Thyroid gland (tissue), 4 donors: ENCODE measurements around the gene TIMM17B. TPM values are rescaled to one million over a fixed set of nuclear protein-coding genes. Genes with fewer than 3 reads are reported as not detected.

Experiments
- DNase-seq, 2 donors: peaks; one replicate each; pipeline ENCODE4 v3.0.0-alpha.2; 2019
- H3K27ac ChIP-seq, 3 donors: fragments of 200-600 bp; sonication (generic); 1 replicate in 2 of 3; 2 replicates in 1 of 3; pipeline ENCODE4 v1.5.1; 2016 to 2019; ENCODE audit warnings: mild to moderate bottlenecking in 1 of 3, moderate library complexity in 1 of 3
- H3K27me3 ChIP-seq: fragments of 200-600 bp; sonication (generic); one replicate; pipeline ENCODE4 v1.5.1; 2019
- H3K36me3 ChIP-seq, 2 donors: fragments of 200-600 bp; sonication (generic); one replicate each; pipeline ENCODE4 v1.5.1; 2016 to 2019
- H3K4me1 ChIP-seq, 2 donors: fragments of 200-600 bp; sonication (generic); one replicate each; pipeline ENCODE4 v1.5.1; 2017 to 2019
- H3K4me3 ChIP-seq, 3 donors: fragments of 200-600 bp; sonication (generic); replicated peaks in 1 of 3; 1 replicate in 2 of 3; 2 replicates in 1 of 3; pipeline ENCODE4 v1.5.1; 2016; ENCODE audit warnings: mild to moderate bottlenecking in 1 of 3
- H3K9me3 ChIP-seq: fragments of 200-600 bp; sonication (generic); one replicate; pipeline ENCODE4 v1.5.1; 2017
- POLR2A ChIP-seq, 2 donors: fragments of 450-650 bp; IDR thresholded peaks; one replicate each; pipeline ENCODE4 v1.6.1; 2017; ENCODE audit warnings: antibody characterized with exemption in 2 of 2, mild to moderate bottlenecking in 2 of 2, moderate library complexity in 1 of 2
- WGBS, 2 donors: methylation state at CpG; one replicate each; pipeline ENCODE4 v1.1.5; 2017; 5-methylcytosine and 5-hydroxymethylcytosine counted together
- intact Hi-C: fragments of 100-400 bp; cut with DNase I; formaldehyde crosslinking; loops from one replicate; pipeline ENCODE4 v1.15.1; 2023
- total RNA-seq, 4 donors: library from RNA; depleted of rRNA; stranded (reverse); fragments of >200 nt; gene quantifications; one replicate each; pipeline ENCODE4 v1.2.3, GENCODE V29; 2016
- TF ChIP-seq, protein P1 (sequence below), 6 experiments: fragments of 200-600 bp in 3 of 6; fragments of 450-650 bp in 3 of 6; sonication (generic) in 3 of 6; IDR thresholded peaks; one replicate each; pipeline ENCODE4 v1.5.1; 2016 to 2019; ENCODE audit warnings: antibody characterized with exemption in 6 of 6, mild to moderate bottlenecking in 2 of 6, inconsistent platforms in 1 of 6, moderate library complexity in 1 of 6

Gene TIMM17B
- total RNA-seq, 4 donors from 2014 or later: 34.3 to 53.1 (median 41.2) TPM

DNA sequence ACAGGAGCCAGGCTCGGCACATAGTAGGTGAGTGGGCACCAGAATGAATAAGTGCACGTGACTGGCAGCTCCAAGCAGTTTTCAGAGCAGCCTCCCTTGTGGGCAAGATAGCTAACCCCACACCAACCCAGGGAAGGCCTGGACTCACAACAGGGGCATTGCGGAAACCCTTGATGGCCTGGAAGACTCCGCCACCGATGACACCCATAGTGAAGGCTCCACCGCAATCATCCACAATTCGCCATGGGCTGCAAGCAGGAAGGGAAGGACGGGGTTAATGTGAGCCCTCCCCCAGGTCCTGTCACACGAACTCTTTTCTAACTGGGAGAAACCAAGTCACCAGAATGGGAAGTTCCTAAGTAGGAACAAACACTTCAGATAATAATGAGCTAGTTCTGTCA, 957 bp downstream of the TIMM17B start:
- peak overlapping the region; percentile 87 to 94 (median 90) for H3K27ac ChIP-seq
- H3K4me3 ChIP-seq: peak overlapping the region in 1 of 3 donors; percentile 44
- 9 to 34% methylated on average over 3 to 6 of the region's 9 CpGs for WGBS, 2 donors
- no peaks in the 10 kb centered on the region for H3K9me3 ChIP-seq
- no peaks in the 10 kb centered on the region for H3K36me3 ChIP-seq
- TF ChIP-seq, protein P1, sequence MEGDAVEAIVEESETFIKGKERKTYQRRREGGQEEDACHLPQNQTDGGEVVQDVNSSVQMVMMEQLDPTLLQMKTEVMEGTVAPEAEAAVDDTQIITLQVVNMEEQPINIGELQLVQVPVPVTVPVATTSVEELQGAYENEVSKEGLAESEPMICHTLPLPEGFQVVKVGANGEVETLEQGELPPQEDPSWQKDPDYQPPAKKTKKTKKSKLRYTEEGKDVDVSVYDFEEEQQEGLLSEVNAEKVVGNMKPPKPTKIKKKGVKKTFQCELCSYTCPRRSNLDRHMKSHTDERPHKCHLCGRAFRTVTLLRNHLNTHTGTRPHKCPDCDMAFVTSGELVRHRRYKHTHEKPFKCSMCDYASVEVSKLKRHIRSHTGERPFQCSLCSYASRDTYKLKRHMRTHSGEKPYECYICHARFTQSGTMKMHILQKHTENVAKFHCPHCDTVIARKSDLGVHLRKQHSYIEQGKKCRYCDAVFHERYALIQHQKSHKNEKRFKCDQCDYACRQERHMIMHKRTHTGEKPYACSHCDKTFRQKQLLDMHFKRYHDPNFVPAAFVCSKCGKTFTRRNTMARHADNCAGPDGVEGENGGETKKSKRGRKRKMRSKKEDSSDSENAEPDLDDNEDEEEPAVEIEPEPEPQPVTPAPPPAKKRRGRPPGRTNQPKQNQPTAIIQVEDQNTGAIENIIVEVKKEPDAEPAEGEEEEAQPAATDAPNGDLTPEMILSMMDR (IDR thresholded peaks at IDR 0.05): no peak
- TF ChIP-seq POLR2A (IDR thresholded peaks at IDR 0.05): no peak
- no peaks in the 10 kb centered on the region for H3K27me3 ChIP-seq
- intact Hi-C loops: no loop called here
- no peak for DNase-seq
- peaks cover 7 to 9% of the 10 kb centered on the region in 2 donors for H3K4me1 ChIP-seq

DNA sequence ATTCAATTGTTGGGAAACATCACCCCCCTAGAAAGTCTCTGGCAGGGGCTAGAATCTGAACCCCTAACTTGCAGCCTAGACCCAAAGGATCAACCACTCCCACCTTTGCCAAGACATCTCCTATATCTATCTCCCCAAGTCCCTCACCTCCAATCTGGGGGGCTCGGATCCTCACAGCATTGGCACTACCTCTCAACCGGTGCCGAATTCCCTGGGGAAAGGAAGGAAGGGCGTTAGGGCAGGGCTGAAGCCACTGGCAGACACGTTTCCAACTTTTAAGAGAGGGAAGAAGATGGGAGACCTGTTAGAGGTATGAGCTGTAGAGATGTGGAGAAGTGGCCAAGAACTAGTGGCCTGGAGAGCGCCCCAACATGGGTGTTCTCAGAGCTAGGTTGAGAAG, 2.7 kb downstream of the TIMM17B start:
- Histone ChIP-seq H3K27ac (no peak overlapping the region), H3K27me3 (no peaks in the 10 kb centered on the region), H3K4me3 (no peak overlapping the region), H3K36me3 (no peaks in the 10 kb centered on the region), H3K9me3 (no peaks in the 10 kb centered on the region), H3K4me1 (peaks cover 7 to 9% of the 10 kb centered on the region in 2 donors)
- DNase-seq: no peak
- intact Hi-C loops: no loop called here
- WGBS, 2 donors: 85 to 93% methylated on average over 6 of the region's 6 CpGs
- no peak for TF ChIP-seq POLR2A (IDR thresholded peaks at IDR 0.05)
- TF ChIP-seq, protein P1 (IDR thresholded peaks at IDR 0.05): no peak

DNA sequence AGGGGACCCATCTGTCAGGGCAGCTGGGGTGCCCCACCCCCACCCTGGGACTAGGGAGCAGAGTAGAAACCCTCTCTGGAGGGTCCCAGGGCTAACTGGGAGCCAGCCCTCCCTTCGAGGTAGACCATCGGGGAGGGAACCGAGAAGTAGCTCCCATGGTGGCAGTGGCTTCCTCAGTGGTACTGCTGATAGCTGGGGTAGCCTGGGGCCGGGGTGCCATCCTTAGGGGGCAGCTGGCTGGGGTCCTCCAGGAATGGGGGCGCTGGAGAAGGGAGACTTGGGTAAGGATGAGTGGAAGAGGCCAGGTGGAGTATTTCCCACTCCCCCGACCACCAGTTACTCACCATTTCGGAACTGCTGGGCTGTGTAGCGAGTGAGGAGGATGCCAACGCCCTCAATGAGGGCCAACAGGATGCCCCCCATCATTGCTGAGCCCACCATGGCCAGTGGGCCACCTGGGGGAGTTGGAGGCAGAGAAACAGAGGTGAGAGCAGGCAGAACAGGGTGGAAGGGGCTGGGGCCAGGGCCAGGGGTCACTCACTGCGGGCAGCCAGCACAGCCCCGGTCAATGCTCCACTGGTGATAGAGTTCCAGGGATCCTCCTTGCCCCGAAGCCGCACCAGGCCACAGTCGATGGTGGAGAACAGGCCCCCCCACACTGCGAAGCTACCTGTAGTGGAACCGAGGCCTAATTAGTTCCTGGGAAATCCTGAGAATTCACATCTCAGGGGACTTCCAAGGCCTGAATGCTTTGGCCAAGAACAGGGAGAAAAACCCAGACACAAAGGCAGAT, 3.8 kb downstream of the TIMM17B start:
- DNase-seq: no peak
- no peaks in the 10 kb centered on the region for H3K9me3 ChIP-seq
- H3K4me1 ChIP-seq: peaks cover 7 to 9% of the 10 kb centered on the region in 2 donors
- H3K36me3 ChIP-seq: no peaks in the 10 kb centered on the region
- H3K4me3 ChIP-seq: no peak overlapping the region
- H3K27me3 ChIP-seq: no peaks in the 10 kb centered on the region
- no peak for TF ChIP-seq POLR2A (IDR thresholded peaks at IDR 0.05)
- TF ChIP-seq, protein P1 (IDR thresholded peaks at IDR 0.05): no peak
- H3K27ac ChIP-seq: no peak overlapping the region
- 91 to 92% methylated on average over 6 to 12 of the region's 16 CpGs for WGBS, 2 donors
- intact Hi-C loops: no loop called here

DNA sequence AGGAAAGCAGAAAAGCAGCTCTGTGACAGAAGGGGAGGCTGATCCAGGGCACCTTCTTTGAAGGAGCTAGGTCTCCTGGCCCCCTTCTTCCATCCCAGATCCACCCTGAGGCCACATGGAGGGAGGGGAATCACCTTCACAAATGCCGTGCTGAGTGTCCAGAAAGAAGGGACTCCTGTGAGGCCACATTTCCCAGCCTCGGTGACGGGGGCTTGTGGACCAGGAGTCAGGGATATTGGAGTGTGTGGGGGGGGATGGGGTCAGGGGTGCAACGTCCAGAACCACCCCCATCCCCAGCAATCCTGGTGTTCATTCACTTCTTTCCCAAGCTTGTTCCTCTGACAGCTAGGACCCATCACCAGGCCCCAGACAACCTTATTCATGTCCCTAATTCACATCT, 4.7 kb downstream of the TIMM17B start:
- Histone ChIP-seq H3K9me3 (no peaks in the 10 kb centered on the region), H3K27me3 (no peaks in the 10 kb centered on the region), H3K4me3 (no peak overlapping the region), H3K36me3 (no peaks in the 10 kb centered on the region), H3K4me1 (peaks cover 7 to 9% of the 10 kb centered on the region in 2 donors), H3K27ac (no peak overlapping the region)
- WGBS, 2 donors: 83% methylated on average over 1 of the region's 4 CpGs; no CpG with 5 or more reads in 1 of the 2 donors
- TF ChIP-seq POLR2A (IDR thresholded peaks at IDR 0.05): no peak
- TF ChIP-seq, protein P1 (IDR thresholded peaks at IDR 0.05): no peak
- no peak for DNase-seq
- intact Hi-C loops: no loop called here
